Measurements from ENCODE around the gene ZNF366. TPM values are rescaled to one million over a fixed set of nuclear protein-coding genes. Genes with fewer than 3 reads are reported as not detected.

ZNF366 gene
- total and polyA plus RNA-seq, 8 donors, result 0.10 to 6.8 (median 1.7) TPM; not detected in 1

GRCh38 chr5:72482046-72482445 is 25.2 kb downstream of the ZNF366 start:
- WGBS, 5 donors, result 80 to 91% (median 84%) methylated on average over 3 of the region's 3 CpGs
- TF ChIP-seq POLR2AphosphoS5 (IDR thresholded peaks at IDR 0.05) (no peak), POLR2A (IDR thresholded peaks at IDR 0.05) (no peak), EP300 (IDR thresholded peaks at IDR 0.05) (no peak), CTCF (IDR thresholded peaks at IDR 0.05) (no peak)
- no peaks in the 10 kb centered on the region for H3K9me3 ChIP-seq
- H3K27me3 ChIP-seq, result no peaks in the 10 kb centered on the region
- DNase-seq, result no peak
- no peak overlapping the region for H3K27ac ChIP-seq
- H3K36me3 ChIP-seq, result no peaks in the 10 kb centered on the region
- H3K4me1 ChIP-seq, result peaks cover 0 to 15% (median 3%) of the 10 kb centered on the region in 4 donors
- intact Hi-C loops (cut with DNase I; ENCODE audit: low total_unique reads), result no loop called here
- no peak overlapping the region for H3K4me3 ChIP-seq

- DNase-seq, result no peak
- no peaks in the 10 kb centered on the region for H3K36me3 ChIP-seq
- no peak overlapping the region for H3K4me3 ChIP-seq
- peaks cover 0 to 15% (median 0%) of the 10 kb centered on the region in 4 donors for H3K4me1 ChIP-seq
- 59 to 74% (median 66%) methylated on average over 9 of the region's 9 CpGs for WGBS, 5 donors
- no peaks in the 10 kb centered on the region for H3K9me3 ChIP-seq
- H3K27me3 ChIP-seq, result no peaks in the 10 kb centered on the region
- no peak overlapping the region for H3K27ac ChIP-seq
- TF ChIP-seq POLR2AphosphoS5 (IDR thresholded peaks at IDR 0.05), result no peak
- TF ChIP-seq EP300 (IDR thresholded peaks at IDR 0.05), result no peak
- no peak for TF ChIP-seq CTCF (IDR thresholded peaks at IDR 0.05)
- TF ChIP-seq POLR2A (IDR thresholded peaks at IDR 0.05), result no peak
- intact Hi-C loops (cut with DNase I; ENCODE audit: low total_unique reads), result no loop called here
Observed at GRCh38 chr5:72480841-72481240, 26.4 kb downstream of the ZNF366 start.

GRCh38 chr5:72479921-72480320 is 27.3 kb downstream of the ZNF366 start:
- TF ChIP-seq EP300 (IDR thresholded peaks at IDR 0.05) (no peak), CTCF (IDR thresholded peaks at IDR 0.05) (no peak), POLR2A (IDR thresholded peaks at IDR 0.05) (no peak), POLR2AphosphoS5 (IDR thresholded peaks at IDR 0.05) (no peak)
- no peak overlapping the region for H3K27ac ChIP-seq
- no peaks in the 10 kb centered on the region for H3K36me3 ChIP-seq
- H3K9me3 ChIP-seq, result no peaks in the 10 kb centered on the region
- peaks cover 0 to 15% (median 0%) of the 10 kb centered on the region in 4 donors for H3K4me1 ChIP-seq
- intact Hi-C loops (cut with DNase I; ENCODE audit: low total_unique reads), result no loop called here
- no peak overlapping the region for H3K4me3 ChIP-seq
- 58 to 95% (median 83%) methylated on average over 1 of the region's 1 CpG for WGBS, 5 donors
- H3K27me3 ChIP-seq, result no peaks in the 10 kb centered on the region
- DNase-seq, result no peak

- intact Hi-C loops (cut with DNase I; ENCODE audit: low total_unique reads), result no loop called here
Observed at GRCh38 chr5:72478684-72479083, 28.5 kb downstream of the ZNF366 start.

More at GRCh38 chr5:72478684-72479083, 28.5 kb downstream of the ZNF366 start:
- 37 to 84% (median 58%) methylated on average over 1 of the region's 1 CpG for WGBS, 5 donors
- TF ChIP-seq EP300 (IDR thresholded peaks at IDR 0.05) (no peak), CTCF (IDR thresholded peaks at IDR 0.05) (no peak), POLR2AphosphoS5 (IDR thresholded peaks at IDR 0.05) (no peak), POLR2A (IDR thresholded peaks at IDR 0.05) (no peak)
- Histone ChIP-seq H3K4me3 (no peak overlapping the region), H3K27me3 (no peaks in the 10 kb centered on the region), H3K4me1 (peaks cover 0 to 15% (median 0%) of the 10 kb centered on the region in 4 donors), H3K36me3 (no peaks in the 10 kb centered on the region), H3K9me3 (no peaks in the 10 kb centered on the region), H3K27ac (peak overlapping the region in 1 of 5 donors; percentile 18)
- DNase-seq, result no peak

All from stomach (tissue), 9 donors.